AG04449 (cell line): ENCODE measurements around the gene DHX16.
A peak's percentile ranks its signal among the peaks of the same experiment; 100 is the strongest.
"Not testable (repeated sequence)": the region's sequence is repeated elsewhere in the genome, so short reads cannot be mapped to it uniquely, and the experiment has no call there.

Experiments
- CTCF ChIA-PET: fragments of 350-600 bp; formaldehyde crosslinking; extraction: SDS; loops from one replicate; lab custom pipeline; 2021; ENCODE audit warnings: antibody characterized with exemption; lab: Yijun Ruan, JAX
- POLR2A ChIA-PET: fragments of 400-600, 350-600 bp; formaldehyde crosslinking; extraction: SDS; loops from one replicate; lab custom pipeline; 2020; ENCODE audit warnings: antibody characterized with exemption, inconsistent platforms; lab: Yijun Ruan, JAX
- DNase-seq: peaks from one replicate; pipeline ENCODE4 v3.0.0-alpha.2; 2010; ENCODE audit warnings: low read depth, low spot score
- H3K4me3 ChIP-seq: 2 replicates; pipeline ENCODE4 v1.5.1; 2011; ENCODE audit warnings: low read depth, mild to moderate bottlenecking, control low read depth, low read length
- CTCF ChIP-seq: IDR thresholded peaks from one replicate; pipeline ENCODE4 v1.5.1; 2011; ENCODE audit warnings: mild to moderate bottlenecking, moderate library complexity, low read length, control low read depth, inconsistent platforms; ENCODE audit not compliant: insufficient read depth; ENCODE audit errors: missing control alignments

Gene DHX16

GRCh38 chr6:30672445-30673253, at the start of gene DHX16:
Gene DHX16 (minus strand): TSS chr6:30673006. CDS start chr6:30672841, 165 bp downstream.
- CTCF ChIA-PET, result interaction anchor here (0.6 to 17.5 kb wide), 29 partner anchors 9 to 398 kb away, joined by 3 to 504 read pairs (median 4); partner anchors contain the start of genes ATAT1, C6orf136, FLOT1 and MDC1
- DNase-seq, result peak; percentile 90
- TF ChIP-seq CTCF, result peak; percentile 61
- POLR2A ChIA-PET, result interaction anchor here (0.6 to 1.8 kb wide), 11 partner anchors 8 to 72 kb away, joined by 3 to 6 read pairs (median 4); partner anchors contain the start of genes IER3, MDC1, MRPS18B and PPP1R10
- H3K4me3 ChIP-seq, result peak within 1 kb of the TSS; percentile 97

- CTCF ChIA-PET, result interaction anchor here (0.6 to 18.8 kb wide), 38 partner anchors 11 to 366 kb away, joined by 3 to 504 read pairs (median 5); partner anchors contain the start of genes ATAT1, DHX16, FLOT1 and MRPS18B
- peak overlapping the region; percentile 97 for H3K4me3 ChIP-seq
- POLR2A ChIA-PET, result interaction anchor here (0.6 to 3.6 kb wide), 20 partner anchors 9 to 160 kb away, joined by 3 to 24 read pairs (median 6); partner anchors contain the start of genes DHX16, FLOT1, IER3 and NRM
- not testable (repeated sequence) for DNase-seq
Measured at GRCh38 chr6:30722025-30722279, 49.1 kb upstream of the DHX16 start.

GRCh38 chr6:30721198-30722024, 48.6 kb upstream of the DHX16 start:
- DNase-seq, result no peak
- CTCF ChIA-PET, result interaction anchor here (0.6 to 18.8 kb wide), 26 partner anchors 13 to 366 kb away, joined by 3 to 504 read pairs (median 6); partner anchors contain the start of genes DHX16, FLOT1, MRPS18B and NRM
- peak; percentile 57 for TF ChIP-seq CTCF

GRCh38 chr6:30720738-30721197, 48.0 kb upstream of the DHX16 start:
- ChIA-PET CTCF (interaction anchor here (0.6 to 18.8 kb wide), 9 partner anchors 13 to 367 kb away, joined by 3 to 504 read pairs (median 12); partner anchors contain the start of genes DHX16 and NRM), POLR2A (interaction anchor here (0.6 to 3.6 kb wide), 12 partner anchors 15 to 106 kb away, joined by 3 to 20 read pairs (median 5); partner anchors contain the start of genes DHX16, FLOT1, MRPS18B and PPP1R10)
- TF ChIP-seq CTCF, result no peak

More at GRCh38 chr6:30721198-30722024, 48.6 kb upstream of the DHX16 start:
- POLR2A ChIA-PET, result interaction anchor here (0.6 to 3.6 kb wide), 24 partner anchors 10 to 161 kb away, joined by 3 to 24 read pairs (median 5); partner anchors contain the start of genes DHX16, FLOT1, IER3 and MRPS18B
- peak overlapping the region; percentile 97 for H3K4me3 ChIP-seq

GRCh38 chr6:30719791-30720737, 47.3 kb upstream of the DHX16 start, which contains the start of gene TUBB:
Gene TUBB (plus strand): TSS chr6:30720352. CDS start chr6:30720507, 155 bp downstream.
- H3K4me3 ChIP-seq, result peak within 1 kb of the TSS; percentile 97
- CTCF ChIA-PET, result interaction anchor here (1.3 to 18.8 kb wide), 3 partner anchors 14 to 43 kb away, joined by 4 to 504 read pairs (median 67); partner anchors contain the start of gene DHX16
- peak; percentile 86 for DNase-seq
- no peak for TF ChIP-seq CTCF
- POLR2A ChIA-PET, result interaction anchor here (0.6 to 2.5 kb wide), 8 partner anchors 23 to 105 kb away, joined by 3 to 10 read pairs (median 3); partner anchors contain the start of gene NRM

More at GRCh38 chr6:30720738-30721197, 48.0 kb upstream of the DHX16 start:
- no peak for DNase-seq
- H3K4me3 ChIP-seq, result peak overlapping the region; percentile 97
